Peyer's patch (tissue), 4 donors: ENCODE data around the gene ANTKMT. TPM values are rescaled to one million over a fixed set of nuclear protein-coding genes. Genes with fewer than 3 reads are reported as not detected.

Source experiments
- DNase-seq, 3 donors: peaks; one replicate each; pipeline ENCODE4 v3.0.0-alpha.2; 2017 to 2019
- H3K27ac ChIP-seq, 4 donors: fragments of 200-600 bp; sonication (generic); one replicate each; pipeline ENCODE4 v1.5.1; 2016 to 2019
- H3K27me3 ChIP-seq, 2 donors: fragments of 200-600 bp; sonication (generic); one replicate each; pipeline ENCODE4 v1.5.1; 2019
- H3K36me3 ChIP-seq, 3 donors: fragments of 200-600 bp; sonication (generic); one replicate each; pipeline ENCODE4 v1.5.1; 2016 to 2019
- H3K4me1 ChIP-seq, 4 donors: fragments of 200-600 bp; sonication (generic); one replicate each; pipeline ENCODE4 v1.5.1; 2016 to 2019
- H3K4me3 ChIP-seq, 4 donors: fragments of 200-600 bp; sonication (generic); 1 replicate in 3 of 4; 2 replicates in 1 of 4; pipeline ENCODE4 v1.5.1; 2016 to 2019; ENCODE audit warnings: mild to moderate bottlenecking in 1 of 4
- H3K9me3 ChIP-seq, 4 donors: fragments of 200-600 bp; sonication (generic); one replicate each; pipeline ENCODE4 v1.5.1; 2016 to 2019; ENCODE audit warnings: mild to moderate bottlenecking in 1 of 4
- CTCF ChIP-seq, 6 experiments: fragments of 450-650 bp in 4 of 6; fragments of 200-600 bp in 2 of 6; sonication (generic) in 1 of 6; IDR thresholded peaks; one replicate each; pipeline ENCODE4 v1.5.1; 2017 to 2019; ENCODE audit warnings: antibody characterized with exemption in 6 of 6, mild to moderate bottlenecking in 3 of 6, moderate library complexity in 1 of 6
- POLR2A ChIP-seq, 2 donors: fragments of 450-650 bp; IDR thresholded peaks; one replicate each; pipeline ENCODE4 v1.5.1; 2017; ENCODE audit warnings: antibody characterized with exemption in 2 of 2, mild to moderate bottlenecking in 2 of 2, moderate library complexity in 2 of 2
- total RNA-seq, 4 donors: library from RNA; depleted of rRNA; stranded (reverse); fragments of >200 nt; gene quantifications; one replicate each; pipeline ENCODE4 v1.1.0, GENCODE V29; 2016

ANTKMT gene
- total RNA-seq, 4 donors from 2014 or later: 52.8 to 93.9 (median 72.0) TPM

- Histone ChIP-seq H3K36me3 (peaks cover 0 to 3% (median 0%) of the 10 kb centered on the region in 3 donors), H3K9me3 (no peaks in the 10 kb centered on the region), H3K4me1 (peaks cover 4 to 52% (median 31%) of the 10 kb centered on the region in 4 donors), H3K27me3 (no peaks in the 10 kb centered on the region), H3K4me3 (no peak overlapping the region), H3K27ac (no peak overlapping the region)
- no peak for DNase-seq
- TF ChIP-seq CTCF (IDR thresholded peaks at IDR 0.05) (no peak), POLR2A (IDR thresholded peaks at IDR 0.05) (no peak)
Observed at GRCh38 chr16:717450-718245, 3.3 kb upstream of the ANTKMT start.

GRCh38 chr16:718389-718788 is 2.6 kb upstream of the ANTKMT start:
- Histone ChIP-seq H3K9me3 (no peaks in the 10 kb centered on the region), H3K4me3 (no peak overlapping the region), H3K36me3 (peaks cover 0 to 3% (median 0%) of the 10 kb centered on the region in 3 donors), H3K4me1 (peaks cover 4 to 52% (median 31%) of the 10 kb centered on the region in 4 donors), H3K27me3 (no peaks in the 10 kb centered on the region), H3K27ac (no peak overlapping the region)
- DNase-seq: no peak
- TF ChIP-seq CTCF (IDR thresholded peaks at IDR 0.05) (no peak), POLR2A (IDR thresholded peaks at IDR 0.05) (no peak)

- Histone ChIP-seq H3K27me3 (no peaks in the 10 kb centered on the region), H3K9me3 (no peaks in the 10 kb centered on the region), H3K4me3 (no peak overlapping the region), H3K36me3 (peaks cover 0 to 3% (median 0%) of the 10 kb centered on the region in 3 donors), H3K27ac (no peak overlapping the region), H3K4me1 (peaks cover 4 to 52% (median 31%) of the 10 kb centered on the region in 4 donors)
- peak in 1 of 3 donors; percentile 58 for DNase-seq
- TF ChIP-seq POLR2A (IDR thresholded peaks at IDR 0.05) (no peak), CTCF (IDR thresholded peaks at IDR 0.05) (no peak)
Observed at GRCh38 chr16:718922-719321, 2.0 kb upstream of the ANTKMT start.

GRCh38 chr16:719815-720446 is 1.0 kb upstream of the ANTKMT start:
- TF ChIP-seq POLR2A (IDR thresholded peaks at IDR 0.05) (no peak), CTCF (IDR thresholded peaks at IDR 0.05) (no peak)
- Histone ChIP-seq H3K4me3 (peak overlapping the region; percentile 60 to 94 (median 82)), H3K9me3 (no peaks in the 10 kb centered on the region), H3K36me3 (peaks cover 0 to 3% (median 0%) of the 10 kb centered on the region in 3 donors), H3K27ac (peak overlapping the region; percentile 75 to 97 (median 92)), H3K4me1 (peaks cover 4 to 48% (median 27%) of the 10 kb centered on the region in 4 donors), H3K27me3 (no peaks in the 10 kb centered on the region)
- DNase-seq: no peak

GRCh38 chr16:720447-720989 is 428 bp upstream of the ANTKMT start:
- Histone ChIP-seq H3K9me3 (no peaks in the 10 kb centered on the region), H3K27me3 (peaks cover 0 to 1% of the 10 kb centered on the region in 2 donors), H3K4me3 (peak overlapping the region; percentile 60 to 94 (median 82)), H3K36me3 (peaks cover 0 to 3% (median 0%) of the 10 kb centered on the region in 3 donors), H3K27ac (peak overlapping the region; percentile 75 to 97 (median 92)), H3K4me1 (peaks cover 4 to 43% (median 25%) of the 10 kb centered on the region in 4 donors)
- no peak for TF ChIP-seq POLR2A (IDR thresholded peaks at IDR 0.05)
- TF ChIP-seq CTCF (IDR thresholded peaks at IDR 0.05): no peak
- DNase-seq: peak in 2 of 3 donors; percentile 65 to 66
